HK-2 (cell line): ENCODE results near the gene TRAIP.
"Not testable (repeated sequence)": the region's sequence is repeated elsewhere in the genome, so short reads cannot be mapped to it uniquely, and the experiment has no call there.

Experiments used
- DNase-seq: peaks from one replicate; pipeline ENCODE4 v3.0.0-alpha.2; 2018; ENCODE audit not compliant: unreplicated experiment

TRAIP gene

GRCh38 chr3:49792371-49793150, 63.8 kb downstream of the TRAIP start:
- DNase-seq = no peak

DNA sequence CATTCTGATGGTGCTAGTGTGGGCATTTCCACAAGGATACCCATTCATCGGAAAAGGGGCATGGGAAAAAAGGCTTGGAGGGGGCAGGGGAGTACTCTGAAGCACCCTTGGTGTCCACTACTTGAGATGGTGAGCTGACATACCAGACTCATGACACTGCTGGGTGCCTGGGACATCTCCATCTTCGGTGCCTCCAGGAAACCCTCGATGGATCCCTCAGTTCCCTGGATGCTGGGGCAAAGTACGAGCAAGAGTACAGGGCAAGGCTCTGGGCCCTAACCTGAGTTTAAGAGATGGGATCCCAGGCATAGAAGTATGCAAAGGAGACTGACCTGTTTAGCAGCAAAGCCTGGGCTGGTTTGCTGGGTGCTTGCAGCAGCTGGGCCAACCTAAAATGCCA, 64.8 kb downstream of the TRAIP start:
- DNase-seq = no peak

DNA sequence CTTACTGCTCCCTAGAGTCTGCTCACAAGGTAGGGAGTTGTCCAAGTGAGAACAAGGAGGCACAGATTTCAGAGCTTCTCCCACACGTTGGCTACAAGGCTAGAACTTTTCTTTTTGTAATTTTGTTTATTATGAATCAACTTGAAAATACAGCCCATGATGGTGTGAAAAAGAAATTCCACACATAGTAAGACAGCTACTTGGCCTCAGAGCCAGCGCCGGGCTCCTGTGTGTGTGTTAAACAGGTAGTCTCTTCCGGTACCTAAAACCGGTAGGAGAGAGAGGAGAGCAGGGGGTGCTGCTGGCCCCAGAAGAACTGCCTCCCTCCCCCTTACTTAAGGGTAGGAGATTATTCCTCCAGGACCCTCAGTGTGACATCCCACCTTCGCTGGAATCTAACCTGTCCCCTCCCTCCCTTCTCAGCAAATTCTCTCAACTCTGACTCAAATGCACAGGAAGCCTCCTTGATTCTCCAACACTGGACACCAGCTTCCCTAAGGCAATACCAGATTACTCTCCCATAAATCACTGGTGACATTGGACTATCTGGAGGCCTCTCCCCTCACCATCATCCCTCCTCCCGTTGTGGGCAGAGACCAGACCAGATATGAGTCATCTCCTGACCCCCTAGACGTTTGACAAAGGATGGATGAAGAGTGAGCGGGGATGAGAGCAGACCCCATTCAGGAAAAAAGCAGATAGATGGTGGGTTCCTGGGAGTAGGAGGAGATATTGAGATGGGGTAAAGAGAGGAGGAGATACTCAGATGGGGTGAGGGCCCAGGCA, 65.5 kb downstream of the TRAIP start:
- DNase-seq = no peak

DNA sequence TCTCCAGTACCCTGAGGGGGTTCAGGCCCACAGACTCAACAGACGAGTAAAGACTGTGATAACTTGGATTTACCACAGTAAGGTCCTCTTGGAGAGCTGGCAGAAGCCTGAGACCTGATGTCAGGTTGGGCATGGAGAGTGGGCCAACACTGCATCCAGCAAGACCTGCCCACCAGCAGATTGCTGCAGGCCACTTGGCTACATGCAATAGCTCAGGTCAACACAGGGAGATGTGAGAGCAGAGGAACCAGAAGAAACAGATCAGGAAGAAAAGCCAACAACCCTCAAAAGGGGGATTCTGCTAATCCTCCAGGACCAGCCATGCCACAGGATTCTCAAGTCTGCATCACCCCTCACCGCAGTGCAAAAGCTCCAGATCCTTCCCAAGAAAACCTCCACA, 68.3 kb downstream of the TRAIP start:
- DNase-seq = no peak

DNA sequence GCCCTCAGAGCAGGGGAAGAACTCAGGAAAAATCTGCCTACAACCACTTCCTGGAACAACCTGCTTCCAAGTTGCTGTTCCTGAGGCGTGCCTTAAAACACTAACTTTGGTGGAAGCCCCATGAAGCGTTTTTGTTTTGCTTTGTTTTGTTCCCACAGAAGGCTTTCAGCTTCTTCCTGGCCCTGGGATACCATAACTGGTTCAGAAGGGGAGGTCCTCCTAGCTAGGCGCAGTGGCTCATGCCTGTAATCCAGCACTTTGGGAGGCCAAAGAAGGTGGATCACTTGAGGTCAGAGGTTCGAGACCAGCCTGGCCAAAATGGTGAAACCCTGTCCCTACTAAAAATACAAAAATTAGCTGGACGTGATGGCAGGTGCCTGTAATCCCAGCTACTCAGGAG, 68.8 kb downstream of the TRAIP start:
- DNase-seq = no peak

DNA sequence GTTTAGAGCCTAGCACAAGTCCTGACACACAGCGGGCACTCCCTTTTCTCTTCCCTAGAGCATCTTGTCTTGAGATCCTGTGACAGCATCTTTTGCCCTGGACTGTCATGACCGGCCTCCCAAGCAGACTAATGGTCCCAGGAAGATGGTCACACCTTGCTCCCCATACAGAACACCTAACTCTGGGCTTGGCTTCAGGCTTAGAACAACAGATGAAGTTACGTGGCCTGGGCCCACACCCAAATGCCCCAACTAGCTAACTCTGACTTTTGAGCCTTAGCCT, 69.2 kb downstream of the TRAIP start:
- no peak for DNase-seq

DNA sequence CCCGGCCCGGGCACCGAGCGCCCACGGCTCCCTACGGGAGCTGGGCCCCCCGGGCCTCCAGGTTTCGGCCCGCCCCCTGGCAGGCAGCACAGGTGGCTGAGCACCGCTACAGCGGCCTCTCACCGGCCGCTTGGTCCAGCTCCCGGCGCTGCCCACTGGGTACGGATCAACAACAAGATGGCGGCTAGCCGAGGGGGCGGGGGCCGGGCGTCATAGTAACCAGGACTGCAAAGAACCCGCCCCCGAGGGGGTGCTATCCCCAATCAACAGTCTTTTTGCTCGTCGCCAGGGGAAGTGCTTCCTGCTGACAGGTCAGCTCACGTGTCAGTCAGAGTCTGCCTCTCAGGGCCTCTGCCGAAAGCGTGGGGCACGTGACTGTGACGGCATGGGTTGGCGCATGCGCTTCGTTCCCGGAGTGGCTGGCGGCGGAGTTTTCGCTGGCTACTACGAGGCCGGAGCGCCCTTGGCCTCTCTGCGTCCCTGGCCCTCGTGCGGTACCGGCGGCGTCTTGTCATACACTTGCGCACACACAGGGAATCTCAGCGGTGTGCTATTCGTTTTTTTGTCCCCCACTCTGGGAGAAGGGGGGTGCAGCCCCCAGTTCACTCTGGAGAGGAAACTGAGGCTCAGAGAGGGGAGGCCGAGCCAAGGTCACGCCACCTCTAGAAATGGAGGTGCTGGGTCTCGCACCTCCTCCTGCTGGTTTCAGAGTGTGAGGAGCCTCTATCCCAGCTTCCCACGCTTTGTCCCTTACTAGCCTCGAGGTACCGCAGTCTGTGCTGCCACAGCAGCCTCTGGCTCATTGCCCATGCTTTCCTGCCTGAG, 69.8 kb downstream of the TRAIP start, which contains the start of gene IP6K1:
TSS of gene IP6K1 (minus strand) at position 186 of the 825 bp plus-strand sequence. CDS start 38,502 bp downstream, outside the sequence.
- peak; percentile 98 for DNase-seq

DNA sequence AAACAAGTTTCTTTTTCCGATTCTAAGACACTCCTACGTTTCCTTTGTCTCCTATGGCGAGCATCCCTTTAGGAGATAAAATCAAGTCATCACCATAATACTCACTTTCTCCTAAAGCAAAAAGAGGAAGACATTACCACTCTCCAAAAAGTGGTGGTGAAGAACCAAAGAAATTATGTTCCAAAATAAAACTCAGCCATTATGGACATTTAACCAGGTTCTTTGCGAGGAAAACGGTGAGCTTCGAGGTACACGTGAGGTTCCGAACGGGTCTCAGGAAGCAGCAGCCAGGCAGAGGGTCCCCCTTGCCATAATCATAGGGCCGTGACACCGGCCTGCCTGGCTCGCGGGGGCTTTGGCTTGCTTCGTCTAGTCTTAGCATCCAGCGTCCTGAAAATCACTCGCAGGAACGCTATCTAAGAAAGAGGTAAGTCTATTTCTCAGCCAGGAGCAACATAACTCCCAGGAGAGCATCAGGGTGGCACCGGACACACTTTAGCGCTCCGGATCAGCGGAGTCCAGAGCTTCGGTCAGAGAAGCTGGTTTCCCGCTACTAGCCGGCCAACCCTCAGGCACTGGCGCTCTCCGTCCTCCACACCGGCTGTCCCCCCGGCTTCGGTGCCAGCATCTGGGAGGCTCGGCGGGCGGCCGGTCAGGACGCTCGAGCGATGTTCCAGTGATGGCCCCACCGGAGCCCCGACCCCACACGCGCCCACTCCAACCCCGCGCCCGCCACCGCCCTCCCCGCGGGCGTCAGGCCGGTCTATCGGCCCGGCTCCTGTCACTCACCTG, 70.6 kb downstream of the TRAIP start:
- DNase-seq = peak; percentile 42

GRCh38 chr3:49782277-49782676, 74.1 kb downstream of the TRAIP start:
- DNase-seq = not testable (repeated sequence)

DNA sequence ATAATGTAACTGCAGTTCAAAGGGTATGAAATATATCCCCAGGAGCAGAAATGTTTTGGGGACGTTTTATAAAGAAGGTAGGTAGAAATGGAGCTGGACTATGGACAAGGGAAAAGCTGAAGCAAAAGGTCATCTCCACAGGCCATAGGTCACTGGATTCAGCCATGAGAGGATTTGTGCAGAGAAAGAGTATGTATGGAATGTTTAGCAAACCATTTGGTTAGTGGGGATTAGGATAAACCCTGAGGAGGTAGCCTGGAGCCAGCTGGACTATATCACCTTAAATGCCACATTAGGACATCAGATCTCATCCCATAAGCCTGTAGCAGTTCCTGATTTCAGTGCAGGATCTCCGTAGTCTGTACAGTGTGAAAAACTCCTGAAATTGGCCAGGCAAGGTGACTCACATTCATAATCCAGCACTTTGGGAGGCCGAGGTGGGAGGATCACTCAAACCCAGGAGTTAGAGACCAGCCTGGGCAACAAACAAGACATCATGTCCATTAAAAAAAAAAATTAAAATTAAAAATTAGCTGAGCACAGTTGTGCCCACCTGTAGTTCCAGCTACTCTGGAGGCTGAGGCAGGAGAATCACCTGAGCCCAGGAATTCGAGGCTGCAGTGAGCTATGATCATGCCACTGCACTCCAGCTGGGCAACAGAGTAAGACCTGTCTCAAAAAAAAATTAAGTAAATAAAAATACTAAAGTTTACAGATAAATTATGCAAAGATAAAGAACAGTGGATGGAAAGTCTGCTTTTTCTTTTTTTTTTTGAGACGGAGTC, 74.8 kb downstream of the TRAIP start:
- no peak for DNase-seq

- not testable (repeated sequence) for DNase-seq
These were observed 75.4 kb downstream of the TRAIP start for GRCh38 chr3:49780975-49781365.

GRCh38 chr3:49780080-49780974, 76.0 kb downstream of the TRAIP start:
- no peak for DNase-seq

- no peak for DNase-seq
These were observed 76.8 kb downstream of the TRAIP start for GRCh38 chr3:49779358-49780079.
